ENCODE results near the gene PTPN6.

PTPN6 gene

GRCh38 chr12:6975297-6976032 lies 24.3 kb downstream of the PTPN6 start:
- FAIRE-seq: no peak

- FAIRE-seq: no peak
Observed at GRCh38 chr12:6977653-6978052, 26.5 kb downstream of the PTPN6 start.

GRCh38 chr12:6978188-6978587 lies 27.0 kb downstream of the PTPN6 start:
- FAIRE-seq: no peak

- FAIRE-seq: no peak
Observed at GRCh38 chr12:6978611-6979011, 27.5 kb downstream of the PTPN6 start.

- no peak for FAIRE-seq
Observed at GRCh38 chr12:6979021-6979420, 27.9 kb downstream of the PTPN6 start.

- no peak for FAIRE-seq
Observed at GRCh38 chr12:6979453-6979852, 28.3 kb downstream of the PTPN6 start.

GRCh38 chr12:6980075-6980474 lies 28.9 kb downstream of the PTPN6 start:
- no peak for FAIRE-seq

GRCh38 chr12:6980740-6981139 lies 29.6 kb downstream of the PTPN6 start:
- no peak for FAIRE-seq

GRCh38 chr12:6981152-6982052 lies 30.2 kb downstream of the PTPN6 start:
- no peak for FAIRE-seq

GRCh38 chr12:6982532-6982931 lies 31.4 kb downstream of the PTPN6 start:
- no peak for FAIRE-seq

- no peak for FAIRE-seq
Observed at GRCh38 chr12:6987956-6988553, 36.9 kb downstream of the PTPN6 start.

GRCh38 chr12:6996040-6996441 lies 44.9 kb downstream of the PTPN6 start:
- FAIRE-seq: no peak

- no peak for FAIRE-seq
Observed at GRCh38 chr12:6998715-6999451, 47.7 kb downstream of the PTPN6 start.

GRCh38 chr12:7001921-7002591 lies 50.9 kb downstream of the PTPN6 start:
- no peak for FAIRE-seq

GRCh38 chr12:7004287-7004803 lies 53.2 kb downstream of the PTPN6 start:
- no peak for FAIRE-seq

- no peak for FAIRE-seq
Observed at GRCh38 chr12:7004840-7005239, 53.7 kb downstream of the PTPN6 start.

GRCh38 chr12:7005311-7005710 lies 54.2 kb downstream of the PTPN6 start:
- no peak for FAIRE-seq

GRCh38 chr12:7006639-7007038 lies 55.5 kb downstream of the PTPN6 start:
- FAIRE-seq: no peak

- FAIRE-seq: no peak
Observed at GRCh38 chr12:7008864-7009263, 57.7 kb downstream of the PTPN6 start.

- no peak for FAIRE-seq
Observed at GRCh38 chr12:7009512-7009911, 58.4 kb downstream of the PTPN6 start.

All from TTC549 (cell line).